ENCODE measurements around the gene SCAF4. TPM values are rescaled to one million over a fixed set of nuclear protein-coding genes. Genes with fewer than 3 reads are reported as not detected.

Gene SCAF4
- total and polyA plus RNA-seq, 2 of the 8 experiments (the other 6 are each of a cell fraction or from before 2014, with no cell fraction given) = 28.9 to 55.1 TPM

DNA sequence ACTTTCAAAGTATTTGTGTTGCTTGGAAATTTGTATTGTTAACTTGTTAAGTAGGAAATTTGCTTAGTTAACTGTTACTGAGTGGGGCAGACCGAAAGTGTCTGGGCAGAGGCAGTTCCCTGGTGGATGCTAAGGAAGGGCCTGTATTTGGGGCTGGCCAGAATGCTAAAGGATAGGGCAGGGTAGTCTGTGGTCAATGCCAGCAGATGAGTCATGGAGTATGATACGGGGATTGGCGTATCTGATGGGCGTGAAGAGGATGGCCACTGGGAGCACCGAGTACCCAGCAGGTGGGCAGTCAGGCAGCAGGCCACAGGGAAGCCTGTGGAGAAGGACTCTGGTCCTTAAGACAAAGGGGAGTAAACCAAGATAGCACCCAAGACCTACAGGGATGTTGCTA is 46.6 kb upstream of the SCAF4 start:
- Histone ChIP-seq H3K27ac (ENCODE audit: low read depth, low read length) (no peak overlapping the region), H3K56ac (replicated peaks; ENCODE audit: insufficient read length, low read depth, low read length) (no peak overlapping the region), H2BK20ac (ENCODE audit: low read length) (no peak overlapping the region), H4K20me1 (replicated peaks in 1 of 2; ENCODE audit: control insufficient read depth in 1 of 2, insufficient read depth in 2 of 2, low read length in 2 of 2) (no peaks in the 10 kb centered on the region), H2AFZ (ENCODE audit: low read length) (no peak overlapping the region), H3K4me3 (ENCODE audit: extremely low read depth in 1 of 4, insufficient read depth in 2 of 4, low read depth in 3 of 4, low read length in 4 of 4) (no peak overlapping the region), H2BK15ac (ENCODE audit: low read length) (no peak overlapping the region), H3K79me1 (ENCODE audit: low read depth, low read length) (no peaks in the 10 kb centered on the region), H3K4me2 (ENCODE audit: insufficient read depth in 1 of 2, low read depth in 2 of 2, low read length in 2 of 2) (no peak overlapping the region), H3K79me2 (ENCODE audit: control insufficient read depth in 1 of 2, insufficient read depth in 2 of 2, low read length in 2 of 2) (no peaks in the 10 kb centered on the region), H2AK5ac (ENCODE audit: low read depth, low read length) (no peak overlapping the region), H3K18ac (ENCODE audit: extremely low read depth, low read length) (no peak overlapping the region), H4K8ac (ENCODE audit: extremely low read depth, insufficient read depth, low read length) (no peak overlapping the region), H3K9me3 (ENCODE audit: insufficient read depth in 2 of 2, low read depth in 1 of 2, low read length in 1 of 2) (no peaks in the 10 kb centered on the region), H2BK120ac (replicated peaks; ENCODE audit: low read depth, low read length) (no peak overlapping the region), H2BK12ac (ENCODE audit: low read depth, low read length) (no peak overlapping the region), H3K23ac (ENCODE audit: insufficient read length) (no peak overlapping the region), H3K4me1 (replicated peaks in 1 of 4; ENCODE audit: control insufficient read depth in 3 of 4, insufficient read depth in 4 of 4, low read length in 3 of 4) (no peaks in the 10 kb centered on the region), H4K91ac (replicated peaks; ENCODE audit: insufficient read length, low read length) (no peak overlapping the region), H3K23me2 (ENCODE audit: low read depth, low read length) (no peaks in the 10 kb centered on the region), H3K36me3 (ENCODE audit: control insufficient read depth in 2 of 4, insufficient read depth in 4 of 4, low read length in 3 of 4) (no peaks in the 10 kb centered on the region), H3K4ac (replicated peaks; ENCODE audit: insufficient read length, low read depth, low read length) (no peak overlapping the region), H3K27me3 (replicated peaks in 1 of 4; ENCODE audit: control insufficient read depth in 3 of 4, extremely low read depth in 1 of 4, insufficient read depth in 3 of 4, low read length in 3 of 4) (no peaks in the 10 kb centered on the region), H3K14ac (ENCODE audit: insufficient read length) (no peak overlapping the region), H3K9ac (replicated peaks in 1 of 4; ENCODE audit: extremely low read depth in 1 of 4, low read depth in 3 of 4, low read length in 3 of 4) (no peak overlapping the region), H2BK5ac (ENCODE audit: low read depth, low read length) (no peak overlapping the region), H4K5ac (ENCODE audit: insufficient read length, low read depth, low read length) (no peak overlapping the region)
- WGBS, 2 experiments (ENCODE audit: extremely low coverage in 1 of 2, insufficient coverage in 1 of 2, insufficient read length in 1 of 2, insufficient replicate concordance in 2 of 2, low coverage in 1 of 2, low lambda C conversion rate in 2 of 2, missing lambda C conversion rate in 1 of 2) = 96% methylated on average over 5 of the region's 5 CpGs; no CpG with 5 or more reads in 1 of the 2 experiments
- ChIA-PET POLR2A (ENCODE audit: partially characterized antibody) (no interaction called here), CTCF (ENCODE audit: partially characterized antibody) (no interaction called here)
- FAIRE-seq (no peak), DNase-seq (ENCODE audit: low read depth in 1 of 2, low spot score in 2 of 2) (no peak)
- TF ChIP-seq EZH2 (IDR thresholded peaks at IDR 0.05; ENCODE audit: low read depth, low read length, severe bottlenecking) = no peak
- TF ChIP-seq TEAD4 (IDR thresholded peaks at IDR 0.05; ENCODE audit: low read depth, low read length) = no peak
- no peak for TF ChIP-seq RXRA (IDR thresholded peaks at IDR 0.05; ENCODE audit: insufficient read depth, low read depth, low read length)
- TF ChIP-seq POLR2AphosphoS5 (IDR thresholded peaks at IDR 0.05; ENCODE audit: low read depth, low read length) = no peak
- no peak for TF ChIP-seq PHF8 (conservative IDR thresholded peaks at IDR 0.05; ENCODE audit: low read depth, low read length)
- TF ChIP-seq HDAC2 (IDR thresholded peaks at IDR 0.05; ENCODE audit: borderline replicate concordance in 1 of 2, low read depth in 2 of 2, low read length in 2 of 2) = no peak
- TF ChIP-seq CBX8 (IDR thresholded peaks at IDR 0.05; ENCODE audit: borderline replicate concordance, low read depth, low read length) = no peak
- no peak for TF ChIP-seq CEBPB (IDR thresholded peaks at IDR 0.05; ENCODE audit: low read depth, low read length)
- no peak for TF ChIP-seq KDM4A (IDR thresholded peaks at IDR 0.05; ENCODE audit: low read depth, low read length, severe bottlenecking)
- no peak for TF ChIP-seq SAP30 (IDR thresholded peaks at IDR 0.05; ENCODE audit: insufficient read depth, insufficient replicate concordance, low read length)
- TF ChIP-seq GTF2F1 (IDR thresholded peaks at IDR 0.05; ENCODE audit: borderline replicate concordance, low read depth, low read length) = no peak
- TF ChIP-seq SIRT6 (IDR thresholded peaks at IDR 0.05; ENCODE audit: low read length) = no peak
- TF ChIP-seq BCL11A (IDR thresholded peaks at IDR 0.05; ENCODE audit: low read depth in 2 of 2, low read length in 2 of 2) = no peak
- TF ChIP-seq KDM1A (IDR thresholded peaks at IDR 0.05; ENCODE audit: borderline replicate concordance, low read length) = no peak
- no peak for TF ChIP-seq TAF7 (optimal IDR thresholded peaks at IDR 0.05; ENCODE audit: borderline replicate concordance, low read depth, low read length)
